Hepatocyte (in vitro differentiated cells): ENCODE results near the gene LCN9.

Experiments used
- CTCF ChIP-seq: fragments of 200-600 bp; sonication (generic); IDR thresholded peaks from 2 replicates; pipeline ENCODE4 v1.5.1; 2016; ENCODE audit warnings: antibody characterized with exemption, mild to moderate bottlenecking; ENCODE audit not compliant: poor library complexity
- EZH2 ChIP-seq: fragments of 200-600 bp; sonication (generic); IDR thresholded peaks from 2 replicates; pipeline ENCODE4 v1.6.1; 2016; ENCODE audit warnings: antibody characterized with exemption, mild to moderate bottlenecking, borderline replicate concordance
- EZH2phosphoT487 ChIP-seq: fragments of 200-600 bp; sonication (generic); IDR thresholded peaks from one replicate; pipeline ENCODE4 v1.6.1; 2018; ENCODE audit warnings: antibody characterized with exemption, mild to moderate bottlenecking, low read depth, moderate library complexity; ENCODE audit not compliant: unreplicated experiment, severe bottlenecking

- TF ChIP-seq EZH2 = no peak
- TF ChIP-seq CTCF = no peak
- TF ChIP-seq EZH2phosphoT487 = no peak
These were observed 13.8 kb downstream of the LCN9 start for GRCh38 chr9:135676891-135677290.
